HG03575 (cell line): ENCODE results near the gene OR5M3.

Source experiments
- ATAC-seq: cut with Tn5 transposase; IDR thresholded peaks from one replicate; pipeline ENCODE4 v1.9.1; 2021; ENCODE audit not compliant: unreplicated experiment, insufficient number of reproducible peaks, low FRiP score; ENCODE audit errors: extremely low read depth

OR5M3 gene

GRCh38 chr11:56473252-56473651 lies at the start of gene OR5M3:
TSS of gene OR5M3 (minus strand) at chr11:56473352. CDS start at chr11:56470497, 2,855 bp downstream.
- no peak for ATAC-seq

GRCh38 chr11:56522008-56522407 lies 48.9 kb upstream of the OR5M3 start:
- no peak for ATAC-seq

GRCh38 chr11:56513280-56513679 lies 40.1 kb upstream of the OR5M3 start:
- ATAC-seq: no peak

- ATAC-seq: no peak
These were observed 36.3 kb upstream of the OR5M3 start for GRCh38 chr11:56509439-56509838.

- ATAC-seq: no peak
These were observed 23.9 kb upstream of the OR5M3 start for GRCh38 chr11:56497010-56497409.

DNA sequence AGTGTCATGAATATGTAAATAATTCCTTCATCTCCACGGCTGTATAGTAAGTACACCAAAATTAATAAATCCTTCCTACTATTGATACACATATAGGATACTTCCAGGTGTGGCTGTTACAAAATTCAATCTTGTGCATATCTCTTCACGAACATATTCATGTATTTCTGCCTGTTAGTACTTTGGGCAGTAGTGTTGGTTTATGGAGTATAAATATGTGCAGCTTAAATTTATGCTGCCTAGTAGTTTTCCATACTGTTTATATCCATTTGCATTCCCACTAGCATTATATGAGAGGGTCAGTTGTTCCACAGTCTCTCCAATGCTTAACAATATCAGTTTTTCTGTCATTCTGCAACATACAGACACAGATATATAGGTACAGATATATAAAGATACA lies 22.0 kb upstream of the OR5M3 start:
- ATAC-seq: no peak

GRCh38 chr11:56491270-56491669 lies 18.1 kb upstream of the OR5M3 start, which contains the start of gene OR5M8:
TSS of gene OR5M8 (minus strand) at chr11:56491370. CDS start at chr11:56491370, 0 bp downstream.
- ATAC-seq: no peak

DNA sequence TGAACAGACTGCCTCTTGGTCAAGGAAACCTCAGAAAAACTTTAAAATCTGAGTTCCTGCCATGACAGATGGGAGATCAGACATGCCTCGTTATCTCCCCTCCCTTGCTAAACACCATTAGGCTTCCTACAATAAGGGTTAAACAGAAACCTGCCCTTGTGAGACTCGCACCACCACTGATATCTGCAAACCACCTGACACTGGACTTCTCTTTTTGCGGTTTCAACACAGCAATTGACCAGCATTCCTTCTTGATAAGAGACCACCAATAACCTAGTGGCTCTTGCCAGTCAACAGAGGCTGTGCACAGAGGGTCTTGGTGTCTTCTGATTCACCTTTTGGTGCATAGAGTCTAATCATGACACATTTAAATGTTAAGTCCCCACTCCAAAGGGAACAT lies 13.6 kb upstream of the OR5M3 start:
- no peak for ATAC-seq

DNA sequence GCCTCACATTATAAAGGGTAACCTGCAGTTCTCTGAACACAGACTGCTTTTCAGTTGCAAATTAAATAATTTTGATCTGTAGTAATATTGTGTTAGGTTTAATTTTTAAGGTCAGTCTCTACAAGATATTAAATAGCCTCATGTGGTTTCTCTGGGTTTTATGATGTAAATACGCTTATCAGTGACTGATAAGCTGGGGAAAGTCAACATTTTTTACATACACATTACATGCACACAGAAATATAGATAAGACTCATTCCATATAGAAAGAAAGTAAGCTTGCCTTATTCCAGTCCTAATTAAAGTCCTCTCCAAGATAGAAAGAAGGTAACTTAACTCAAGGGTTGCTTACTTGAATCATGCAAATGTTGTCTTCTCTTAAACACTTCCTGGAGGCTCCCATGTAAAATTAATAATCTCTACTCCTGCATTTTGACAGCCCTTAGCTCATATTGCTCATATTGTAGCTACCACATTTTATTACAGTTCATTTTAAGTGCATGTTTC lies 1.6 kb upstream of the OR5M3 start:
- no peak for ATAC-seq

- no peak for ATAC-seq
These were observed 16.1 kb downstream of the OR5M3 start for GRCh38 chr11:56457076-56457475.

- no peak for ATAC-seq
These were observed 19.6 kb downstream of the OR5M3 start for GRCh38 chr11:56453521-56453920.
